H54 (cell line): ENCODE data around the gene GSTA1.
"Not testable (repeated sequence)": the region's sequence is repeated elsewhere in the genome, so short reads cannot be mapped to it uniquely, and the experiment has no call there.

Experiments used
- DNase-seq: peaks from one replicate; pipeline ENCODE4 v3.0.0; 2011; ENCODE audit warnings: low spot score, mixed read lengths; ENCODE audit not compliant: insufficient read length
- FAIRE-seq: peaks from 3 replicates; lab custom pipeline; 2011; peaks lifted over from hg19 to GRCh38; lab: Jason Lieb, UNC
- POLR2A ChIP-seq: IDR thresholded peaks from 2 replicates; pipeline ENCODE4 v1.6.1; 2011; ENCODE audit warnings: low read depth, mild to moderate bottlenecking, low read length

The GSTA1 gene

DNA sequence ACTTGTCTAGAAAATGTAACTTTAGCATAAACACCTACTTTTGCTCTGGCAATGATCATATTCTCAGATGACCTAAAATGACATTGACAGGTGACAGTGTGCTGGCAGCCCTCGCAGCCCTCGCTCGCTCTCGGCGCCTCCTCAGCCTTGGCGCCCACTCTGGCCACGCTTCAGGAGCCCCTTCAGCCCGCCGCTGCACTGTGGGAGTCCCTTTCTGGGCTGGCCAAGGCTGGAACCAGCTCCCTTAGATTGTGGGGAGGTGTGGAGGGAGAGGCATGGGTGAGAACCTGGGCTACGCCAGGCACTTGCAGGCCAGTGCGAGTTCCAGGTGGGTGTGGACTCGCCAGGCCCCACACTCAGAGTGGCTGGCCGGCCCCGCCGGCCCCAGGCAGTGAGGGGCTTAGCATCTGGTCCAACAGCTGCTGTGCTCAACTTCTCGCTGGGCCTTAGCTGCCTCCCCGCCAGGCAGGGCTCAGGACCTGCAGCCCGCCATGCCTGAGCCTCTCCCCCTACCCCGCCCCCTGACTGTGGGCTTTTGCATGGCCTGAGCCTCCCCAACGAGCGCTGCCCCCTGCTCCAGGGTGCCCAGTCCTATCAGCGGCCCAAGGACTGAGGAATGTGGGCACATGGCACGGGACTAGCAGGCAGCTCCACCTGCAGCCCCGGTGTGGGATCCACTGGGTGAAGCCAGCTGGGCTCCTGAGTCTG lies 17.2 kb downstream of the GSTA1 start:
- DNase-seq (no peak), FAIRE-seq (no peak)

DNA sequence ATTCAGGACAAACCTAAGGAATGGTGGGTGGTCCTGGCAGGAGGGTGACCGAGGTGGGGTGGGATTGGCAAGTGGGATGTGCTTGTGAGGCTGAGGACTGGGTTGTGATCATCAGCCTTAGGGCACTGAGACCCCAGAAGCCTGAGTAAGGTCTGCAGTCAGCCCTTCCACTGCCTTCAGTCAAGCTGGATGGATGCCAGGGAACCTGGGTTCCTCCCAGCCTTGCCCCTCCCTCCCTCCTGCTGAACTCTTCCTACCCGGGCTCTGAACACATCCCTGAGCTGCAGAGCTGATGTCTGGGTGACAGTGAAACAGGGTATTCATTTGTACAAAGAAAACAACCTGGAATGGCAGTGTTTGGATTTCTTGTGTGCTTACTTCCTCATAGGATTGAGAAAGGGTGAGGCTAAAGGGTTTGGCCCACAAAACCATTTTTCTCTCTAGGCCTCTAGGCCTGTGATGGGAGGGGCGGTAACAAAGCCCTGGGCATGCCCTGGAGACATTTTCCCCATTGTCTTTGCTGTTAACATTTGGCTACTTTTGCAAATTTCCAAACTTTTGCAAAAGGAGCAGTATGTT lies 20.8 kb downstream of the GSTA1 start:
- DNase-seq, FAIRE-seq: not testable (repeated sequence)

More for the DNA sequence above, 17.2 kb downstream of the GSTA1 start:
- no peak for TF ChIP-seq POLR2A

DNA sequence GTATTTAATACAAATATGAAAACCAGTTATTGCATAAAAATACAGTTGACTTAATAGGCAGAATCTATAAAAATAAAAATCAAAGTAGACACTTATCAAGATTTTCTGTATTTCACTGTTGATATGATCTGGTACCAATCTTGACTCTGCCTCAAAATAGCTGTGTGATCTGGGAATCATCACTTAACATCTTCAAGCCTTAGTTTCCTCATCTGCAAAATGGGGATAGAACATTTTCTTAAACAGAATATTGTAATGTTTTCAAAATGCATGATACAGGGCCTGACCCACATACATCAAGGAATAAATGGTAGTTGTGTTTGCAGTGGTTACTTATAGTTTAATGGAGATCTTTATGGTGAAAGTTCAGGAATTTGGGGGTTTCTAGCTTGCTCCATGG lies 21.4 kb downstream of the GSTA1 start:
- not testable (repeated sequence) for DNase-seq, FAIRE-seq

DNA sequence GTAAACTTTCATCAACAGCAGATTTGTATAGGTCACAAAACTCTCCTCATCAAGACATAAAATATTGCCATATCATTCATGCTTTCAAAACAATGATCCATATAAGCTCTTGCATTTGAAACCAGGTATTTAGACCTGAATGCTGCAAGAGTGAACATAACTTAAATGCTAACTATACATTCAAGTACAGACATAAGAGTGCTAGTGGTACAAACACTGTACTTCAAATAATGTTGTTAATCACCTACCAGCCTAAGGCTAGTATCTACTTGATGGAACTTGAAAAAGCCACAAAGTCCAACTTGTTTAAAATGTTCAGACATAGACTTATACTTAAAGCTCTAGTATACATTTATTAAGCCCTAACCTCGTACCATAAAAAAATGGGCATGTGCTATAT lies 24.4 kb downstream of the GSTA1 start:
- FAIRE-seq = no peak
- no peak for TF ChIP-seq POLR2A
- DNase-seq = no peak

DNA sequence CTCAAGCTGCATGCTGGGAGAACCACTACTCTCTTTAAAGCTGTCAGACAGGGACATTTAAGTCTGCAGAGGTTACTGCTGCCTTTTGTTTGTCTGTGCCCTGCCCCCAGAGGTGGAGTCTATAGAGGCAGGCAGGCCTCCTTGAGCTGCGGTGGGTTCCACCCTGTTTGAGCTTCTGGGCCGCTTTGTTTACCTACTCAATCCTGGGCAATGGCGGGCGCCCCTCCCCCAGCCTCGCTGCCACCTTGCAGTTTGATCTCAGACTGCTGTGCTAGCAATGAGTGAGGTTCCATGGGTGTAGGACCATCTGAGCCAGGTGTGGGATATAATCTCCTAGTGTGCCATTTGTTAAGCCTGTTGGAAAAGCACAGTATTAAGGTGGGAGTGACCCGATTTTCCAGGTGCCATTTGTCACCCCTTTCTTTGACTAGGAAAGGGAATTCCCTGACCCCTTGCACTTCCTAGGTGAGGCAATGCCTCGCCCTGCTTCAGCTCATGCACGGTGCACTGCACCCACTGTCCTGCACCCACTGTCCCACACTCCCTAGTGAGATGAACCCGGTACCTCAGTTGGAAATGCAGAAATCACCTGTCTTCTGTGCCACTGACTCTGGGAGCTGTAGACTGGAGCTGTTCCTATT lies 26.8 kb downstream of the GSTA1 start:
- not testable (repeated sequence) for DNase-seq, FAIRE-seq

DNA sequence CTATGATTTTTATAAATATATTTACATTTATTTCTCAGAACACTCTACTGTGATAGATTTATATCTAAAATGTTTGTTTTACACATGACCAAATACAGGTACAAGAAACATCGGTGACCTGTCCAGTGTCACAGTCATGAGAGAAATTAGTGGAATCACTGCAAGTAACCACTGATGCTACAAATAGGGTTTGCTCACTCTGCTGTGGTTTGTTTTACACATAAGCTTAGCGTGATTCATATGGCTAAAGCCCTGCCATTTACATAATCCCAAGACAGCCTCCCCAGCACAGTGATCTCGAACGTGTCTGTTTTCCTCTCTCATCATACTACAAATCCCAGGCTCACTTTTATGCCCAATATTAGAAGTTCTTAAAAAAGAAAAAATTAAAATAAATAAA lies 34.2 kb downstream of the GSTA1 start:
- not testable (repeated sequence) for FAIRE-seq

DNA sequence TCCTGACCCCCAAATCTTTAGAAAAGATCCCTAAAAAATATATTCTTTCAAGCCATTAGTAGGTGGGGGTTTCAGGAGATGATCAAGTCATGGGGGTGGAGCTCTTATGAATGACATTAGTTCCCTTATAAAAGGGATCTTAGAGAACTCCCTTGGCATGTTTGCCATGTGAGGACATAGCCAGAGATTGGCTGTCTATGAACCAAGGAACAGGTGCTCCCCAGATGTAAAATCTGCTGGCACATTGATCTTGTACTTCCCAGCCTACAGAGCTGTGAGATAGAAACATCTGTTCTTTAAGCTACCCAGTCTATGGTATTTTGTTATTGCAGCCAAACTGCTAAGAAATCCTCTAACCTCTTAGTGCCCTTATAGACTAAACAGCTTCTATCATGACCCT lies 36.0 kb downstream of the GSTA1 start:
- FAIRE-seq, DNase-seq: not testable (repeated sequence)

More for the DNA sequence above, 34.2 kb downstream of the GSTA1 start:
- DNase-seq = not testable (repeated sequence)

DNA sequence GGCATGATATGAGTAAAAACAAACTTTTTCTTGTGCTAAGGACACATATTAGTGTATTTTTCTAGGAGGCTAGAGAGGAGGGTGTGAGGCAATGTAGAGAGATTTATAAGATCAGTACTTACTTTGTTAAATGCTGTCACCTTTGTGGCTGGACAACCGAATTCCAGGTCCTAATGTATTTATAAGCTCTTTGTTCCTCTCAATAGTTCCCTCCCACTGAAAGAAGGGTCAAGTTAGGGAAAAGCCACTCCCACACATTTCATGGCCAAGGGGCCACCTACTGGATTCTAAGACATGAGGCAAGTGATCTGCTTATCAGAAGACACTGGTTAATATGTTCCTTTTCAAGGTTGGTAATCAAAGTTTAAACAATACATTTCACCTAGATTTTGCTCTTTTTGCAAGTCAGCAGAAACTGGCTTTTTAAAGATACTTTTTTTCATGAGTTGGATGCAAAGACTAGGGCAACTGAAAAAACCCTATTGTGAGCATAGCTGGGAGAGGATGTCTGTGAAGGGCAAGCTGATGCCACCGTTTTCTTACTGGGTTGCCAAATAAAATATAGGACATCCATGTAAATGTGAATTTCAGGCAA lies 40.2 kb downstream of the GSTA1 start, which contains the start of gene GSTA2:
GSTA2 (minus strand) TSS at position 154 of the 595 bp plus-strand sequence. CDS start 5,528 bp downstream, outside the sequence.
- not testable (repeated sequence) for FAIRE-seq, DNase-seq

DNA sequence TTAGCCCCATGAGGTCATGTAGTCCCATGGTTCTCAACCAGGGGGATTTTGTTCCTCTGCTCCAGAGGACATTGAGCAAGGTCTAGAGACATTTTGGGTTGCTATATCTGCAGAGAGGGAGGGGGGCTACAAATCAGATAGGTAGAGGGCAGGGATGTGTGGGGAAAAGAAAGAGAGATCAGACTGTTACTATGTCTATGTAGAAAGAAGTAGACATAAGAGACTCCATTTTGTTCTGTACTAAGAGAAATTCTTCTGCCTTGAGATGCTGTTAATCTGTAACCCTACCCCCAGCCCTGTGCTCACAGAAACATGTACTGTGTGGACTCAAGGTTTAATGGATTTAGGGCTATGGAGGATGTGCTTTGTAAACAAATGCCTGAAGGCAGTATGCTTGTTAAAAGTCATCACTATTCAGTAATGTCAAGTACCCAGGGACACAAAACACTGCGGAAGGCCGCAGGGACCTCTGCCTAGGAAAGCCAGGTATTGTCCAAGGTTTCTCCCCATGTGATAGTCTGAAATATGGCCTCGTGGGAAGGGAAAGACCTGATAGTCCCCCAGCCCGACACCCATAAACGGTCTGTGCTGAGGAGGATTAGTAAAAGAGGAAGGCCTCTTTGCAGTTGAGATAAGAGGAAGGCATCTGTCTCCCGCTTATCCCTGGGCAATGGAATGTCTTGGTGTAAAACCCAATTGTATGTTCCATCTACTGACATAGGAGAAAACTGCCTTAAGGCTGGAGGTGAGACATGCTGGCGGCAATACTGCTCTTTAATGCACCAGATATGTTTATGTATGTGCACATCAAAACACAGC lies 41.7 kb downstream of the GSTA1 start:
- FAIRE-seq, DNase-seq: not testable (repeated sequence)

DNA sequence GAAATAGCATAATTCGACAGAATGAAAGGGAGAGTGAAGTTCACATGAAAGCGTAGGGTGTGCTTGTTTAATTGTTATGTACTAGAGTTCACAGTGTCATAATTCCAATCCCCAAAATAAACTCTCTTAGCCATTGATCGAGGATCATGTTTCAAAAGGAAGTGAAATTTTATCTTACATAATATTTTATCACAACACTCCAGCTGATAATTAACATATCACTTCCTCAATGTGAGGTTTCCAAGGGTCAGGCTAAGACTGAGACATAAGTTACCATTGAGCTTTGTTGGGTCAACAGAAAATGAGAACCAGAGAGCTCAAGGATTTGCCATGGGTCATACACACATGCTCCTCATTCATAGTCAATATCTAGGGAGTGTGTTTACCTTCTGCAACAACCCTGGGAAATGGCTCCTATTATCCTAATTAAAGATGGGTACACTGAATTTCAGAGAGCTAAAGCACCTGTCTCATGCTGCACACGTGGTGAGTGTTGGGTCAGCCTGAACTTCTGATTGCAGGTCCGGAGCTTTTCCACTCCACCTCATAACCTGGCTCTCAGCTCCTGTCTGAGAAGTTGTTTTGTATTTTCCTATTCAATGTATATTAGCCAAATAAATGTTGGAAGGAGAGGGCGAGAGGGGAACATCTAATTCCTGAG lies 43.4 kb downstream of the GSTA1 start:
- FAIRE-seq = no peak
- DNase-seq = no peak

DNA sequence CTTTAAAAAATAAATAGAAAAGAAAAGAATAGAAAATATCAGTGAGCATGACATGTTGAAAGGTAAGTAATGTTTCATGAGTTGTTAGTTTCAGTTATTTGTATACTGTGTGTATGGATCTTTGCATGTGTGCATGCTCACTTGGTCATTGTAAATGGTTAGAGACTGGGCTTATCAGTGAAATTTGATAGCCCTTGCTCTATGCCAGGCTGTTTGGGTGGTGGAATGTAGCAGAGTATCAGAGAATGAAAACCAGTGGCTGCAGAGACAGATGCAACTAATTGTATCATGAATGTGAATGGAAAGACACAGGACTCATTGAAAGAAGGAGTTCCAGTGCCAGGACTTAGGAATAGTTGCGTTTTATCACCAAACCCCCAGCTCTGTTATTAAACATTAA lies 44.5 kb downstream of the GSTA1 start:
- DNase-seq (no peak), FAIRE-seq (no peak)
- TF ChIP-seq POLR2A = no peak

More for the DNA sequence above, 43.4 kb downstream of the GSTA1 start:
- no peak for TF ChIP-seq POLR2A

DNA sequence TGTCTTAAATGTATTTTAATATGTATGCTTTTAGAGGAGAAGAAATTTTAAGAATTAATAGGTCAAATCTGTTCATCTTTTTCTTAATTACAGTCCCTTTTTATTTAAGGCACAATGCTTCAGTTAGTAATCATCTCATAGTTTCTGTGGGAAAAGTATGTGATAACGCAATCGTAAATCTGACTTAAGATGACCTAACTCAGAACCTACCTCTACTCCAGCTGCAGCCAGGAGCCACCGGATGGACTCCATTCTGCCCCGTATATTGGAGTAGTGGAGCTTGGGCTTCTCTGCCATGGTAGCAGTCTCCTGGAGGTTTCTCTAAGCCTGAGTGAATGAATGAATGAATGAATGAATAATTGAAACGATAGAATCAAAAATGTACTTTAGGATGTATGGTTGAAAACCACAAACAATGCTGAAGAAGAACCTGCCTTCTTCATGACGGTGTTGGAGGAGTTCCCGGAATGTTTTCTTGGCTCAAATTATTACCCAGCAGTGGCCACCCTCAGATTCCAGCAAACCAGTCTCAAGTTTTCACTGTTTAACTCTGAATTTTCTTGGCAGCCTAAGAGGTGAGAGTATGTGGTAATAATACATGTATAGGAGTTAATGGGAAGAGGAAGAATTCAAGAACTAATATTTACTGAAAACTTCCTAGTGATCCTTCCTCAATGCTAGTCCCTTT lies 45.8 kb downstream of the GSTA1 start:
- FAIRE-seq = not testable (repeated sequence)

DNA sequence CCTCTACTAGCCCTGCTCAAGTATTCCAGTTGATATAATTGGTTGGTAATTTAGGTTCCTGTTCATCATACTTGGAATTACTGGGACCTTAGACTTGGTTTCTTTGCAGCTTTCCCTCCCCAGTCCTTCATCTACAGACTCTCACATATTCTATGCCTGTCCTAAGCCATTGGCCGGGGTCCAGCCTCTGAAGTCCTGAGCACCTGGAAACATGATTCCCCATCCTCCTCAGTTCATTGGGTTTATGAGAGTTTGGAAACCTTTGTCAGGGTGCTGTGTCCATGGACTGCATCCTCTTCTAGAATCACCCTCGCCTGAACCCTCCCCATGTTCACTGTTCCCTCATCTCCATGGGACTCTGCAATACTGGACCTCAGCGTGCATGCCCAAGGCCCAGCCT lies 49.2 kb downstream of the GSTA1 start:
- FAIRE-seq (no peak), DNase-seq (no peak)
- no peak for TF ChIP-seq POLR2A

More for the DNA sequence above, 45.8 kb downstream of the GSTA1 start:
- DNase-seq = not testable (repeated sequence)

DNA sequence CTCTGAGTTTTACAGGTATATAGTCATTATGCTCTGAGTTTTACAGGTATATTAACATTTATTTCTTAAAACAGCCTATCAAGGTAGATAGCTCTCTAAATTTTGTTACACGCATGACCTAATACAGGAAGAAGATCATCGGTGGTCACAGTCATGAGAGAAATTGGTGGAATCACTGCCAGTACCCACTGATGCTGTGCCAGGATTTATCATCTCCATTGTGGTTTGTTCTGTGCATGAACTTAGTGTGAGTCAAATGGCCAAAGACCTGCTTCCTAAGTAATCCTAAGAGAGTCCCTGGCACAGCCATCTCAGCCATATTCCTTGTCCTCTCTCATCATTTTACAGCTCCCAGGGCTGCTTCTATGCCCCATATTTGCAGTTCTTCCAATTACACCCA lies 50.5 kb downstream of the GSTA1 start:
- not testable (repeated sequence) for FAIRE-seq, DNase-seq
